Measurements from ENCODE around the gene ORM2. TPM values are rescaled to one million over a fixed set of nuclear protein-coding genes. Genes with fewer than 3 reads are reported as not detected.

Gene ORM2
- polyA plus RNA-seq, 1 of the 3 experiments (the other 2 are of a cell fraction) = not detected

DNA sequence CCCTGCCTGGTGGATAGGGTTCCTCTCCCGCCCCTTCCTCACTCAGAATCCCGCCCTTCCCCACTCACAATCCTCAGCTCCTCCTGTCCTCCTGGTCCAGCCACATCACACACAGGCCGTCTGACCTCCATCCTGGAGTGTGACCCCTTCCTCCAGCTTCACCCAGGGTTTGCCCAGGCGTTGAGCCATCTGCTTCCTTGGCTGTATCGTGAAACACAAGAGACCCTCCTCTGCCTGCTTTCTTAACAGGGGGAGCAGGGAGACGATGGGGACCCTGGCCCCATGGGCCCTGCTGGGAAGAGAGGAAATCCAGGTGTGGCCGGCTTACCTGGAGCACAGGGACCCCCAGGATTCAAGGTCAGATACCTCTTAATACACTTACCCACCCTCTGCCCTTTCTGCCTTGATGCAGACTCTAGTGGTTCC lies 39.1 kb upstream of the ORM2 start:
- Histone ChIP-seq H2AFZ (ENCODE audit: low read depth) (no peak overlapping the region), H3K9ac (no peak overlapping the region), H3K4me1 (ENCODE audit: control insufficient read depth in 1 of 2, insufficient read depth in 2 of 2, low read depth in 1 of 2, low read length in 1 of 2) (peaks cover 16 to 22% of the 10 kb centered on the region in 2 experiments; a peak in 3 of 4 replicates), H3K79me2 (ENCODE audit: insufficient read depth) (no peaks in the 10 kb centered on the region), H3K36me3 (replicated peaks in 1 of 2; ENCODE audit: control insufficient read depth in 1 of 2, insufficient read depth in 2 of 2, low read length in 1 of 2) (peaks cover 10 to 35% of the 10 kb centered on the region in 2 experiments), H4K20me1 (ENCODE audit: insufficient read depth) (no peaks in the 10 kb centered on the region), H3K27ac (ENCODE audit: low read depth in 2 of 2, low read length in 1 of 2) (no peak overlapping the region), H3K4me2 (no peak overlapping the region), H3K27me3 (ENCODE audit: insufficient read depth) (no peaks in the 10 kb centered on the region), H3F3A (replicated peaks; ENCODE audit: insufficient read depth) (peaks cover 4% of the 10 kb centered on the region), H3K9me2 (no peaks in the 10 kb centered on the region), H3K4me3 (ENCODE audit: low read depth in 2 of 2, low read length in 1 of 2) (no peak overlapping the region), H3K9me3 (peaks cover 10% of the 10 kb centered on the region; the same call in 1 of the 2 replicates)
- 61% methylated on average over 7 of the region's 7 CpGs for WGBS (ENCODE audit: low lambda C conversion rate)
- ChIA-PET POLR2A (no interaction called here), CTCF (interaction anchor here (0.9 to 17.8 kb wide), 68 partner anchors 9 to 634 kb away, joined by 3 to 269 read pairs (median 6); partner anchors contain the start of genes AMBP, COL27A1 and KIF12)
- DNase-seq = no peak
- TF ChIP-seq GABPA (IDR thresholded peaks at IDR 0.05; ENCODE audit: low read depth) (no peak), MEF2A (IDR thresholded peaks at IDR 0.05; ENCODE audit: borderline replicate concordance, low read depth) (no peak), FOXJ3 (CRISPR knock-in tag; IDR thresholded peaks at IDR 0.05) (no peak), YY1 (IDR thresholded peaks at IDR 0.05; ENCODE audit: low read depth) (no peak), MXI1 (IDR thresholded peaks at IDR 0.05; ENCODE audit: low read depth, low read length) (no peak), TCF12 (IDR thresholded peaks at IDR 0.05) (no peak), SMC3 (IDR thresholded peaks at IDR 0.05; ENCODE audit: low read depth, low read length) (no peak), SIN3A (IDR thresholded peaks at IDR 0.05; ENCODE audit: borderline replicate concordance, low read depth, low read length) (no peak), JUND (IDR thresholded peaks at IDR 0.05) (no peak)
- TF ChIP-seq, protein P1, sequence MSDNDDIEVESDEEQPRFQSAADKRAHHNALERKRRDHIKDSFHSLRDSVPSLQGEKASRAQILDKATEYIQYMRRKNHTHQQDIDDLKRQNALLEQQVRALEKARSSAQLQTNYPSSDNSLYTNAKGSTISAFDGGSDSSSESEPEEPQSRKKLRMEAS (IDR thresholded peaks at IDR 0.05; ENCODE audit: low read depth) = no peak
- TF ChIP-seq, protein P2, sequence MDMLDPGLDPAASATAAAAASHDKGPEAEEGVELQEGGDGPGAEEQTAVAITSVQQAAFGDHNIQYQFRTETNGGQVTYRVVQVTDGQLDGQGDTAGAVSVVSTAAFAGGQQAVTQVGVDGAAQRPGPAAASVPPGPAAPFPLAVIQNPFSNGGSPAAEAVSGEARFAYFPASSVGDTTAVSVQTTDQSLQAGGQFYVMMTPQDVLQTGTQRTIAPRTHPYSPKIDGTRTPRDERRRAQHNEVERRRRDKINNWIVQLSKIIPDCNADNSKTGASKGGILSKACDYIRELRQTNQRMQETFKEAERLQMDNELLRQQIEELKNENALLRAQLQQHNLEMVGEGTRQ (IDR thresholded peaks at IDR 0.05; ENCODE audit: borderline replicate concordance, low read depth, low read length) = no peak
- TF ChIP-seq, protein P3, sequence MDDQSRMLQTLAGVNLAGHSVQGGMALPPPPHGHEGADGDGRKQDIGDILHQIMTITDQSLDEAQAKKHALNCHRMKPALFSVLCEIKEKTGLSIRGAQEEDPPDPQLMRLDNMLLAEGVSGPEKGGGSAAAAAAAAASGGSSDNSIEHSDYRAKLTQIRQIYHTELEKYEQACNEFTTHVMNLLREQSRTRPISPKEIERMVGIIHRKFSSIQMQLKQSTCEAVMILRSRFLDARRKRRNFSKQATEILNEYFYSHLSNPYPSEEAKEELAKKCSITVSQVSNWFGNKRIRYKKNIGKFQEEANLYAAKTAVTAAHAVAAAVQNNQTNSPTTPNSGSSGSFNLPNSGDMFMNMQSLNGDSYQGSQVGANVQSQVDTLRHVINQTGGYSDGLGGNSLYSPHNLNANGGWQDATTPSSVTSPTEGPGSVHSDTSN (IDR thresholded peaks at IDR 0.05) = no peak

DNA sequence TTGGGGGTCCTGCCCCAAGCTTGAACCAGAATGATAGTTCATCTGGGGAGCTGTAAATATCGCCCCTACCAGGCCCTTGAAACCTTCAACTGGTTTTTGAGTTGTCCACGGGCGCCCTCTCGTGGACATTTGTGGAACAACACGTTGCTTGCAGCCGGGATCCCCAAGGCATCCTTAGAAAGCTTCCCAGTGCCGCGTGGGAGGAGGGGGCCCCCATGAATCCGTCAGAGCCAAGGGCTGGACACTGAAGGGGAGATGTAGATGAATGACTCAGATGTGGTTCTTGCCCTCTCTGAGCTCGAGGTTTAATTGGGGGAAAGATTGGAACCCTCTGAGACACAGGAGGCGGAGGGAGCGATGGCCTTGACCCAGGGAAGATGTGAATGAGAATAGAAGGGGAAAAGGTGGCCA lies 38.6 kb upstream of the ORM2 start:
- WGBS (ENCODE audit: low lambda C conversion rate) = 17% methylated on average over 12 of the region's 12 CpGs
- peaks cover 10% of the 10 kb centered on the region; the same call in 1 of the 2 replicates for H3K9me3 ChIP-seq
- H3K9ac ChIP-seq = no peak overlapping the region
- no peaks in the 10 kb centered on the region for H3K9me2 ChIP-seq
- peaks cover 12 to 17% of the 10 kb centered on the region in 2 experiments; a peak in 2 of 4 replicates for H3K4me1 ChIP-seq (ENCODE audit: control insufficient read depth in 1 of 2, insufficient read depth in 2 of 2, low read depth in 1 of 2, low read length in 1 of 2)
- TF ChIP-seq SIN3A (IDR thresholded peaks at IDR 0.05; ENCODE audit: borderline replicate concordance, low read depth, low read length) (no peak), SMC3 (IDR thresholded peaks at IDR 0.05; ENCODE audit: low read depth, low read length) (peak; percentile 91), NRF1 (IDR thresholded peaks at IDR 0.05; ENCODE audit: low read depth, low read length) (no peak), MEF2A (IDR thresholded peaks at IDR 0.05; ENCODE audit: borderline replicate concordance, low read depth) (no peak), RAD21 (IDR thresholded peaks at IDR 0.05; ENCODE audit: low read length) (peak; percentile 92), GABPA (IDR thresholded peaks at IDR 0.05; ENCODE audit: low read depth) (no peak)
- TF ChIP-seq, protein P4, sequence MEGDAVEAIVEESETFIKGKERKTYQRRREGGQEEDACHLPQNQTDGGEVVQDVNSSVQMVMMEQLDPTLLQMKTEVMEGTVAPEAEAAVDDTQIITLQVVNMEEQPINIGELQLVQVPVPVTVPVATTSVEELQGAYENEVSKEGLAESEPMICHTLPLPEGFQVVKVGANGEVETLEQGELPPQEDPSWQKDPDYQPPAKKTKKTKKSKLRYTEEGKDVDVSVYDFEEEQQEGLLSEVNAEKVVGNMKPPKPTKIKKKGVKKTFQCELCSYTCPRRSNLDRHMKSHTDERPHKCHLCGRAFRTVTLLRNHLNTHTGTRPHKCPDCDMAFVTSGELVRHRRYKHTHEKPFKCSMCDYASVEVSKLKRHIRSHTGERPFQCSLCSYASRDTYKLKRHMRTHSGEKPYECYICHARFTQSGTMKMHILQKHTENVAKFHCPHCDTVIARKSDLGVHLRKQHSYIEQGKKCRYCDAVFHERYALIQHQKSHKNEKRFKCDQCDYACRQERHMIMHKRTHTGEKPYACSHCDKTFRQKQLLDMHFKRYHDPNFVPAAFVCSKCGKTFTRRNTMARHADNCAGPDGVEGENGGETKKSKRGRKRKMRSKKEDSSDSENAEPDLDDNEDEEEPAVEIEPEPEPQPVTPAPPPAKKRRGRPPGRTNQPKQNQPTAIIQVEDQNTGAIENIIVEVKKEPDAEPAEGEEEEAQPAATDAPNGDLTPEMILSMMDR (IDR thresholded peaks at IDR 0.05) = peak; percentile 88
- TF ChIP-seq, protein P1 (IDR thresholded peaks at IDR 0.05; ENCODE audit: low read depth) = peak; percentile 61; the same call in 1 of the 2 replicates
- ChIA-PET POLR2A (no interaction called here), CTCF (interaction anchor here (0.6 to 17.8 kb wide), 76 partner anchors 9 to 635 kb away, joined by 3 to 269 read pairs (median 6); partner anchors contain the start of genes AMBP, COL27A1 and KIF12)
- no peaks in the 10 kb centered on the region for H3K79me2 ChIP-seq (ENCODE audit: insufficient read depth)
- H2AFZ ChIP-seq (ENCODE audit: low read depth) = no peak overlapping the region
- no peaks in the 10 kb centered on the region for H4K20me1 ChIP-seq (ENCODE audit: insufficient read depth)
- H3K36me3 ChIP-seq (replicated peaks in 1 of 2; ENCODE audit: control insufficient read depth in 1 of 2, insufficient read depth in 2 of 2, low read length in 1 of 2) = peaks cover 10 to 40% of the 10 kb centered on the region in 2 experiments
- H3F3A ChIP-seq (replicated peaks; ENCODE audit: insufficient read depth) = peaks cover 4% of the 10 kb centered on the region
- peak; percentile 81 for DNase-seq
- H3K27ac ChIP-seq (ENCODE audit: low read depth in 2 of 2, low read length in 1 of 2) = no peak overlapping the region
- H3K4me2 ChIP-seq = no peak overlapping the region
- H3K27me3 ChIP-seq (ENCODE audit: insufficient read depth) = no peaks in the 10 kb centered on the region
- peak overlapping the region in 1 of 2 experiments; percentile 42; a peak in 1 of 4 replicates for H3K4me3 ChIP-seq (ENCODE audit: low read depth in 2 of 2, low read length in 1 of 2)

All from SK-N-SH (cell line).